NCI-H2196 (cell line): Measurements from ENCODE around the gene POLE2.
"Not testable (repeated sequence)": the region's sequence is repeated elsewhere in the genome, so short reads cannot be mapped to it uniquely, and the experiment has no call there.

Experiments used
- DNase-seq: peaks from one replicate; lab custom pipeline; 2025; ENCODE audit not compliant: unreplicated experiment; lab: John Stamatoyannopoulos, UW

Gene POLE2

DNA sequence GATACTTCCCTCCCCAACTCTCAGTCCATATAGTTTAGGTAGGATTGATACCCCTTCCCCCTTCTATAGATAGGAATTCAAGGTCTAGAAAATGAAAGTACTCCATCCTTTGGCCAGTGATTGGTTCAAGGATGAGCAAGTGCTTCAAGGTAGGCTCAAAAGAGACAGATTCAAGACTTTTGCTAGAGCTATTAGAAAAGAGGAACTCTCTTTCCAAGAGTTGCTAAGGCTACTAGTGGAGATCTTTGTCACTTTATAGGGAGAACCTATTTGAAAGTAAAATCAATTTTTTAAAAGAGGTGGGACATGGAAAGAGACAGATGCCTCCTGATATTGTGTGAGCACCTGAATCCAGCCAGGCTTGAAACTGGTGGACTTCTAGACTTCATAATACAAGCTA is 17.5 kb downstream of the POLE2 start:
- DNase-seq: no peak

DNA sequence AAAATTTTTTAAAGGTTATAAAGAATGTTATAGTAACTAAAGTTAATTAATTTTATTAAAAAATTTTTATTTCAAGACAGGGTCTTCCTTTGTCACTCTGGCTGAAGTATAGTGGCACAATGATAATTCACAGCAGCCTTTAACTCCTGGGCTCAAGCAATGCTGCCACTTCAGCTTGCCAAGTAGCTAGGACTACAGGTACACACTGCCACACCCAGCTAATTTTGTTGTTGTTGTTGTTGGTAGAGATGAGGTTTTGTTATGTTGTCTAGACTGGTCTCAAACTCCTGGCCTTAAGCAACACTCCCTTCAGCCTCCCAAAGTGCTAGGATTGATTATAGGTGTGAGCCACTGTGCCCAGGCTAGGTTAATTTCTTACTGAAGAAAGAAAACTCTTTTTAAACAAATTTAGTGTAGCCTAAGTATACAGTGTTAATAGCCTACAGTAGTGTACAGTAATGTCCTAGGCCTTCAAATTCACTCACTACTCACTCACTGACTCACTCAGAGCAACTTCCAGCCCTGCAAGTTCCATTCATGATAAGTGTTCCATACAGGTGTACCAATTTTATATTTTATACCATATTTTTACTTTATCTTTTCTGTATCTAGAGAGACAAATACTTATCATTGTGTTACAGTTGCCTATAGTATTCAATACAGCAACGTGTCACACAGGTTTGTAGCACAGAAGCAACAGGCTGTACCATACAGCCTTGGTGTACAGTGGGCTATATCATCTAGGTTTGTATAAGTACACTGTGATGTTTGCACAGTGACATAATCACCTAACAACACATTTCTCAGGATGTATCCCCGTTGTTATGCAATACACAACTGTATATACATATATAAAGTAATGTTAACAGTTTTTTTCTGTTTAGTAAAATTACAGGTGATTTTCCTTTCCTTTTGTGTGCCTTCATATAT is 28.2 kb downstream of the POLE2 start:
- no peak for DNase-seq

DNA sequence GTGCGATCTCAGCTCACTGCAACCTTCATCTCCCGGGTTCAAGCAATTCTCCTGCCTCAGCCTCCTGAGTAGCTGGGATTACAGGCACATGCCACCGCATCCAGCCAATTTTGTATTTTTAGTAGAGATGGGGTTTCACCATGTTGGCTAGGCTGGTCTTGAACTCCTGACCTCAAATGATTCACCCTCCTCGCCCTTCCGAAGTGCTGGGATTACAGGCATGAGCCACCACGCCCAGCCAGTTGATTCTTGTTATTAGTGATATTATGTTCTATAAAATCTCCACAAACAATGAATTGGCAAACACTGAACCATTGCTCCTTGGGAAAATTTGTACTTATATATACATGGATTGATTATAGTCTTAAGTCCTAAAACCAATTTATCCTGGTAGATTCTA is 30.5 kb downstream of the POLE2 start:
- DNase-seq: not testable (repeated sequence)

DNA sequence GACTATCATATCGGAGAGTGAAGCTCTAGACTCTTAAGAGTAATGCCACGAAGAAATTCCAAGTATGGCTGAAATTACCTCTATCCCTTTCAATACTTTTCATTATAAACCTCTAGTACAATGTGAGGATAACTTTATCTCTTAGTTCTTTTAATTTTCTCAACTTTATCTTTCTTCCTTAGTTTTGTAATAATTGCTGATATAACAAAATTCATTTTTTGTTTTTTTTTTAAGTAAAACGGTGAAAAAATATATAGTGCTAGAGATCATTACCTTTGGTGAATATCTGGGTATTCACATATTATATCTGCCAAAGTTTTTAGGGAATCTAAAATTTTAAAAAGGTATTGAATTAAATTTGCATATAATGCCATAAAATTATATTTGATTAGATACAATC is 33.5 kb downstream of the POLE2 start:
- no peak for DNase-seq

DNA sequence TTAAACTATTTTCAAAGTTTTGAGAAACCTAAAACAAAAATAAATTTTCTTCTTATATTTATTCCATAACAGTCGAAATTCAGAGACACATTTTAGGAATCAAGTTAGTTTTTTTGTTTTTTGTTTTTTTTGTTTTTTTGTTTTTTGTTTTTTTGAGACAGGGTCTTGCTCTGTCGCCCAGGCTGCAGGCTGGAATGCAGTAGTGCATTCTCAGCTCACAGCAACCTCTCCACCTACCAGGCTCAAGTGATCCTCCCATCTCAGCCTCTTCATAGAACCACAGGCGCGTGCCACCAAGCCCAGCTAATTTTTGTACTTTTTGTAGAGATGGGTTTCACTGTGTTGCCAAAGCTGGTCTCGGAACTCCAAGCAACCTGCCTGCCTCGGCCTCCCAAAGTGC is 34.5 kb downstream of the POLE2 start:
- DNase-seq: no peak

DNA sequence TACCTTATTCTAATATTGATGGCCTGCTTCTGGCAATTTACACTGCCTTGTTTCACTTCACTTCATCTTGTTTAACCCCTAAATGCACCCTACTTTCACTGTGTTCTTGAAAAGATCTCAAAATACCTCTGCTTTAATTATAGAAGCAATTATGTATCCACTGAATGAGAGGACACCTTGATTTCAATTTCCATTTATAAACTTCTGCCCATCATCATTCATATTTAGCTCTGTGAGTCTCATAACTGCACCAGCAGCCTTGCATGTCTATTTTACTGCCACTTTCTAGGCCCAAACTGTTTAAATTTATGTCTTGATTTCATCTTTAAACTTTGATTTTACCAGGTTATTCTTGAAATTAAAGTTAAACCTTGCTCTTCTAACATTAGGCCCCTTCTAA is 45.9 kb downstream of the POLE2 start:
- DNase-seq: no peak

DNA sequence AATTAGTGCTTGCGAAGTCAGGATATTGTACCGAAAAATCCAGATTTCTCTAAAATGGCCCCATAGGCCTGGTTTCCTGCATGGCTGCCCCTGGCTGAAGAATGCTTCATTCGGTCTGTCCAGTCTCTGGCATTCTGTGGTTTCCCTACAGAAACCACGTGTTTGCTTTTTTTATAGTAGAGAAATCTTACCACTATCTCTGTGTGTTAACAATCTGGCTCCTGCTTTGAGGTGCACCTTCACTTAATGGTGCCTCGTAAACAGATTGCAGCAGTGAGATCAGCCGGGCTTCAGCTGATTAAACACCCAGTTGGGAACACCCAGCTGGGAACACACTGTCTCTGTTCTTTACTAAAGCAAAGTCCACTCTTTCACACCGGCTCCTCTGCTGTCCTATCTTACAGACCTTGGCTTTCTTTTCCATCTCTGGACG is 46.3 kb downstream of the POLE2 start:
- DNase-seq: peak; percentile 19

DNA sequence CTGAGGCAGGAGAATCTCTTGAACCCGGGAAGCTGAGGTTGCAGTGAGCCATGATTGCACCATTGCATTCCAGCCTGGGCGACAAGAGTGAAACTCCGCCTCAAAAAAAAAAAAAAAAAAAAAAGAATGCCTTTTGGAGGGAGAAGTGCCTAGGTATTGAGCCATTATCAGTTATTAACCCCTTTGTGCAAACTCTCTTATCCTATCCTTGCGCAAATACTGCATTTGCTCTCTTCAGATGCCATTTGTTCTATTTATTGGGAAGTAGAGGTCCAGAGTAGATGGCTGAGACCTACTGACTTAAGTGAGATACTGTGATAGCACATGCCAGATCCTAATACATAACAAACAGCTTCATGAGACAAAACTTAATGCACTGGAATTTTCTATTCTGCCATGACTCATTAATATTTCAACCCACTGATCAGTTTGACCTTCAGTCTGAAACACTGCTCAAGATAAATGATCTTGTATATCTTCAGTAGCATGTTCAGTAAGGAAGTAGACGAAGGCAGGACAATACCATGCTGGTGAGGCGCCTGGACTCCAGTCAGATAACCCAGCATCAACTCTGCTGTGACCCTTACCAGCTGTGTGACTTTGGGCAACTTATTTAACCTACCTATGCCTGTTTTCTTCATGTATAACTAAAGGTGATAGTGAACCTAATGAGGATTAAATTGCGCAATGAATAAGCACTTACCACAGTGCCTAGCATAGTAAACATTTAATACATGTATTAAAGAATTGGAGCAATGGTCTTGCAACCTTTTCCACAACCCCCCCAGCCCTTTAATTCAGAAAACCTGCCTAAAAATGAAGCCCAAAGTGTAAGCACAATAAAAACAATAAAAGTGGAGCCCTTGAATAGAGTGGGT is 47.2 kb downstream of the POLE2 start:
- no peak for DNase-seq

DNA sequence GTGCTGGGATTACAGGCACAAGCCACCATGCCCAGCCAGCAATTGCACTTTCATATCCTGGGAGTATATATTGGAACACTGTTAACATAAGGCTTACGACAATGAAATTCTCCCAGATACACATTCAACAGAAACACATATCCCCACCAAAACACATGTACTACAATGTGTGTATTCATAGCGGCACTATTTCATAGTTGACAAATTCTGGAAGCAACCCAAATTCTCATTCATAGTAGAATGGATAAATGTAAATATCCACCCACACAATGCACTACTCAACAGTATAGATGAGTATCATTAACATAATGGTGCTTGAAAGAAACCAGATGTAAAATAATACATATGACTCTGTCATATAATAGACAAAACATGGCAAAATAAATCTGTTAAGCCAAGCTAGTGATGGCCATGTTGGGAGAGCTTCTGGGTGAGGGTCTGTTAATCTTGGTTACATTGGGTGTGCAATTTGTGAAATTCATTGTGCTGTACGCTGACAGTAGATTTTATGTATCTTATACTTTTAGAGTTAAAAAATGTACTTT is 50.4 kb downstream of the POLE2 start:
- no peak for DNase-seq

DNA sequence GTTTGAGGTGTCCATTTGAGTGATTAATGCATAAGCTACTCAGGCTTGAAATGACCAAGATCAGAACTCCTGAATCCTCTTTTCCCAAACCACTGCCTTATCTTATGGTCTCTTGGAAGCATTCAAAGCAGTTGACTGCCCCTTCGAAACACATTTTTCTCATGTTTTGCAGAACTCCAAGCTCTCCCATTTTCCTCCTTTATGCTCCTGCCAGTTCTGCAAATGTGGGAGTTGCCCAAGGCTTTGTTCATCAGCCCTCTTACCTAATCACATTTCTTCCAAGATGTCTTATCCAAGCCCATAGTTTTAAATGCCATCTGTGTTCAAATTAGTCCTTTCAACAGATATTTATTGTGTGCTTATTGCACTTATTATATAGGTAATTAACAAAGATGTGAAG is 51.1 kb downstream of the POLE2 start:
- no peak for DNase-seq

DNA sequence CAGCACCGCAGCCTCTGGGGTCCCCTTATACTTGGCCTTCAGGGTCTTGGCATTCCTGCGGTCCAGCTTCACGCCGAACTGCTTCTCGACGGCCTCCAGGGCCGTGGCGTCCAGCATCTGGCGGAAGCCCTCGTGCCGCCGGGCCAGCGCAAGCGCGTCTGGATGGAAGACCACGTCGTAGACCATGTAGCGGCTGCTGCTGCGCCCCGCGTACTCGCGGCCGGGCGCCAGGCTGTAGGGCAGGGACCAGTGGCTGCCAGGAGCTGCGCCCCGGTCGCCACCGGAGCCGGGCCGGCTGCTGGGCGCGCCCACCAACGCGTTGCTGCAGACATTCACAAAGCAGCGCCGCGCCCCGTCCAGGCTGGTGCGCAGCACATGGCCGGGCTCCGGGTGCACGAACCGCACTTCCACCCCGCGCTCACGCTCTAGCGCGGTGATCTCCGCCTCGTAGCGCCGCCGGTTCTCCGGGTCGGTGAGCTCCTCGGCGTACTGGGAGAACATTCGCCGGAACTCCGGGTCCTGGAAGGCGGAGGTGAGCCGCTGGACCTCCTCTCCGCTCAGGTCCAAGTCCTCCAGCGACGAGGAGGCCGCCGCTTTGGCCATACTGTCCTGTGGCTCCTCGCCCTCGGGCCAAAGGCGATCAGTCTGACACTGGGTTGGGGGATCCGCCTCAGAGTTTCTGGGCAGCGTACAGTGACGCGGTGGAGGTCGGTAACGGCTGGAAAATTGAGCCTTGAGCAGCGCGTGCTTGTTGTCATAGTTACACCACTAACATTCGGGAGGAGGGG is 53.3 kb downstream of the POLE2 start, which contains the start of gene DNAAF2:
Gene DNAAF2, minus strand, starts transcription at position 698 of the 788 bp plus-strand sequence. Its CDS starts 95 bp downstream, at position 603.
- peak; percentile 70 for DNase-seq

DNA sequence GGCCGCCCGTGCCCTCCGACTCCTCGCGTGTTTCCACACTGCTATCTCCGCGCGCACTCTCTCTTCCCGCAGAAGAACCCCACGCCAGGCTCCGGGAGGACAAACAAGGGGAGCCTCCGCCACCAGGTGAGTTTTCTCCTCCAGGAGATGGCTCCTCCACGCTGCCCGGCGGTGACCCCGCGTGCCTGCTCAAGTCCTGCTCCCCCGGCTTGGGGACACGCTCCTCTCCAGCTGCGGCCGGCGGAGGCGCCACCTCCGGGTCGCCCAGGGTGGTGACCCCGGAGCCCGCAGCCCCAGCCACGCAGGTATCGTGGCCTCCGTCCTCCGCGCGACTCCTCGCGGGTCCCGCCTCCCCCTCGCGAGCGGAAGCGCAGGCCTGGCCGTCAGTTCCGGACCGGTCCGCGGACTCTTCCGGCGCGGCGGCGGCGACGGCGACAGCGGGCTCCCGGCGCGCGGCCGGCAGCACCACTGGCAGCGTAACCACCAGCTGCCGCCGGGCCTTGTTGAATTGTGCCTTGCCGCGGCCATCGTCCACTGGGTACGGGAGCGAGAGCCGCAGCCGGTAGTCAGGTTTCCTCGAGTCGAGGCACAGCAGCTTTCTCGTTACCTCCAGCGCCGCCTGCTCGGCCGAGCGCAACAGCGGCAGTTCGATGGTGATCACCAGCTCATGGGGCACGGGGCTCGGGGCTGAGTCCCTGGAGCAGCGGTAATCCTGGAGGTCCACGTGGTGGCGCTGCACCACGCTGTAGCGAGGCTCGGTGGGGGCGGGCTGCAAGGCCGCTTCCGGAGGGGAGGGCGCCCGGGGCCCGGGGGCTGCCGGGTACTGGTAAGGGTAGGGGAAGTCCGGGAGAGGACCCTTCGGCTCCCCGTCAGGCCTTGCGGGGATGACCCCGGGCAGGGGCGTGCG is 54.1 kb downstream of the POLE2 start:
- DNase-seq: peak; percentile 95

DNA sequence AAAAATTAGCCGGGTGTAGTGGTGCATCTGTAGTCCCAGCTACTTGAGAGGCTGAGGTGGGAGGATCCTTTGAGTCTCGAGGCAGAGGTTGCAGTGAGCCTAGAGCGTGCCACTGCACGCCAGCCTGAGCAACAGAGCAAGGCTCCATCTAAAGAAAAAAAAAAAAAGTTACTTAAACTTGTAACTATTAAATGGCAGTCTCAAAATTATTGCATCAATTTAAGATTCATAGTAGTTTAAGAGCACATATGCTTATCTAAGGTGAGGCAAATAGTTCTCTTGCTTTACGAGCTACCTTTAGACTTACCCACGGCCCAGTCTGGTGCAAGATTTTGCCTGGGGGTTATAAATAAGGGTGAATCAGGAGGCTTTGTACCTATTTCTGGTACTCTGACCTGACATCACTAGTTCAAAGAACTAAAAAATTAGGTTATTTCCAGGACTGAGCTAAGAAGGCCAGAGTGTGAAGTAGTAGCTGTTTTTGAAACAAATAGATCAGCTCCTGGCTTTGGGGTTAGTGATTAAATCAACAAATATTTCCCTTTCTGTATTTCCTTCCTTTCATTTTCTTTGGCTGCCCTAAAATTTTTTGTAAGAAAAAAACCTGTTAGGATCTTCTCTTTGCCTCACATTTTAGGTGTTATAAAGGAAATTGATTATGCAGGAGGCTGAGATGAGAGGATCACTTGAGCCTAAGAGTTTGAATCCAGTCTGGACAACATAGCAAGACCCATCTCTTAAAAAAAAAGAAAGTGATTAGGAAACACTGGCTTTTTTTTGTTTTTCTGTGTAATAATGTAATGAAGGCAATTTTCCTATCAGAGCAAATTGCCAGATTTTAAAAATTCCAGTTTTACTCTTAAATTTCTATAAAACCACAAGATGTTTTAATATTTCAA is 63.8 kb downstream of the POLE2 start:
- no peak for DNase-seq

DNA sequence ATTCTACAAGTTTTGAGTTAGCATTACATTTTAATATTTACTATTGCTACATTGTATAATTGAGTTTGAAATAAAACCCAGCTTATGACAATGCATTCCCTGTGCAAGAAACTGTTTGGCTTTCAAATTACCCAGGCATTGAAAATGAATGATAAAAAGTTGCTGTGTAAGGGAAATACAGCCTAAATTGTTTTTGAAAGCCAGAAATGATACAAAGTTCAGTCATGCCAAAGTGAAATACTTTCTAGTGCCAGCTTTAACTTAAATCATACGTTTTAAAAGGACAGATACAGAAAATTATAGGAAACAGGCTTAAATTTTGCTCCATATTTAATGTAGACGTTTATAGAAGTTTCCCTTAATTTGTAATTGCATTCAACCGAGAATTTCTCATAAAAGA is 64.6 kb downstream of the POLE2 start:
- no peak for DNase-seq

DNA sequence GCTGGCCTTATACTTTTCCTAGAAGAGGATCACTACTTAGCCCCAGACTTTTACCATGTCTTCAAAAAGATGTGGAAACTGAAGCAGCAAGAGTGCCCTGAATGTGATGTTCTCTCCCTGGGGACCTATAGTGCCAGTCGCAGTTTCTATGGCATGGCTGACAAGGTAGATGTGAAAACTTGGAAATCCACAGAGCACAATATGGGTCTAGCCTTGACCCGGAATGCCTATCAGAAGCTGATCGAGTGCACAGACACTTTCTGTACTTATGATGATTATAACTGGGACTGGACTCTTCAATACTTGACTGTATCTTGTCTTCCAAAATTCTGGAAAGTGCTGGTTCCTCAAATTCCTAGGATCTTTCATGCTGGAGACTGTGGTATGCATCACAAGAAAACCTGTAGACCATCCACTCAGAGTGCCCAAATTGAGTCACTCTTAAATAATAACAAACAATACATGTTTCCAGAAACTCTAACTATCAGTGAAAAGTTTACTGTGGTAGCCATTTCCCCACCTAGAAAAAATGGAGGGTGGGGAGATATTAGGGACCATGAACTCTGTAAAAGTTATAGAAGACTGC is 65.9 kb downstream of the POLE2 start:
- DNase-seq: no peak

DNA sequence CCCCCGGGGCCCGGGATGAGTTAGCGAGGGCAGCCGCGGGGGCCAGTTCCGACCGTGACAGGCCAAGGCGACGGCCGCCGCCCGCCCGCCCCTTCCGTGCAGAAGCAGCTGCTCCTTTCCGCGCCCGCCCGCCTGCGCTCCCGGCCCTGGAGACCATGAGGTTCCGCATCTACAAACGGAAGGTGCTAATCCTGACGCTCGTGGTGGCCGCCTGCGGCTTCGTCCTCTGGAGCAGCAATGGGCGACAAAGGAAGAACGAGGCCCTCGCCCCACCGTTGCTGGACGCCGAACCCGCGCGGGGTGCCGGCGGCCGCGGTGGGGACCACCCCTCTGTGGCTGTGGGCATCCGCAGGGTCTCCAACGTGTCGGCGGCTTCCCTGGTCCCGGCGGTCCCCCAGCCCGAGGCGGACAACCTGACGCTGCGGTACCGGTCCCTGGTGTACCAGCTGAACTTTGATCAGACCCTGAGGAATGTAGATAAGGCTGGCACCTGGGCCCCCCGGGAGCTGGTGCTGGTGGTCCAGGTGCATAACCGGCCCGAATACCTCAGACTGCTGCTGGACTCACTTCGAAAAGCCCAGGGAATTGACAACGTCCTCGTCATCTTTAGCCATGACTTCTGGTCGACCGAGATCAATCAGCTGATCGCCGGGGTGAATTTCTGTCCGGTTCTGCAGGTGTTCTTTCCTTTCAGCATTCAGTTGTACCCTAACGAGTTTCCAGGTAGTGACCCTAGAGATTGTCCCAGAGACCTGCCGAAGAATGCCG is 66.7 kb downstream of the POLE2 start:
- DNase-seq: peak; percentile 42
